Epithelial cell of prostate (primary cell): ENCODE data around the gene C16orf92.

ENCODE experiments used
- DNase-seq: peaks from one replicate; pipeline ENCODE4 v3.0.0-alpha.2; 2011; ENCODE audit warnings: low read depth, low spot score
- H3K27ac ChIP-seq: fragments of 450-650 bp; 2 replicates; pipeline ENCODE4 v1.5.1; 2017; ENCODE audit warnings: mild to moderate bottlenecking

Gene C16orf92

GRCh38 chr16:30052671-30053372, 29.8 kb downstream of the C16orf92 start:
- DNase-seq = peak; percentile 40
- peak overlapping the region; percentile 21 for H3K27ac ChIP-seq

- DNase-seq = no peak
- peak overlapping the region; percentile 21 for H3K27ac ChIP-seq
Measured at GRCh38 chr16:30053376-30054015, 30.5 kb downstream of the C16orf92 start.

GRCh38 chr16:30054451-30054850, 31.5 kb downstream of the C16orf92 start:
- DNase-seq = no peak
- no peak overlapping the region for H3K27ac ChIP-seq

- peak overlapping the region; percentile 34 for H3K27ac ChIP-seq
- peak; percentile 58 for DNase-seq
Measured at GRCh38 chr16:30054959-30055553, 32.1 kb downstream of the C16orf92 start.

- no peak overlapping the region for H3K27ac ChIP-seq
- DNase-seq = no peak
Measured at GRCh38 chr16:30060346-30060745, 37.3 kb downstream of the C16orf92 start.

- no peak for DNase-seq
- no peak overlapping the region for H3K27ac ChIP-seq
Measured at GRCh38 chr16:30060836-30061554, 38.0 kb downstream of the C16orf92 start.

GRCh38 chr16:30063278-30063892, 40.4 kb downstream of the C16orf92 start:
- H3K27ac ChIP-seq = peak overlapping the region; percentile 95
- no peak for DNase-seq

DNA sequence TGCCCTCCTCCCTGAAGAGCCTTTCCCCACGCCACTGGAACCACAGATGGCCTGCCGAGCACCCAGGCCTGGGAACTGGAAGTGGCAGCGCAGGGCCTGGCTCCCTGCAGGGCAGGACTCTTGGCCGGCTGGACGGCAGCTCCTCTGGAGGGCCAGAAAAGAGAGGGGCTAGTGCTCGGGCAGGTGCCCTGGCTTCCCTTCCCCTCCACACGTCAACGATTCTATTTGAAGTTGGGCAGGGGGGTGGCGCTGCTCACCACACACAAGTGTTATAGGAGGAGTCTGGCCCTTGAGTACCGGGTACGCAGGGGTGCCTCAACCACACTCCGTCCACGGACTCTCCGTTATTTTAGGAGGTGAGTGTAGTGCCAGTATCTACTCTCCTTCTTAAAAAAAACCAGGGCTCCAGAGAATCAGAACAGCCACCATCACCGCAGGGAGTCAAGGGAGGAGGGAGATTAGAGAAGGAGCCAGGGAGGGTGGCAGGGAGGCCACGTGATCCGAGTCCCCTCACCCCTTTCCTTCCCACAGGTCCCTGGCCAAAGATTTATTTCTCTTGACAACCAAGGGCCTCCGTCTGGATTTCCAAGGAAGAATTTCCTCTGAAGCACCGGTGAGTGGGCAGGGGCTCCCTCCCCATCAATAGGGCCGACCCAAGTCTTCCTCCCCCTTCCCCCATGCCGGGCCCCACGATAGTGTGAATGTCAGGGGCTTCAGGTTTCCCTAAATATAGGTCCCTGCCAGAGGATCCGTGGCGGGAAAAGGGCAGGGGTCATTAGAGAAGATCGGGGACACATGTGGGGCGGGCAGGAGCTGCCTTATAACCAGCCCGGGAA, 41.1 kb downstream of the C16orf92 start:
- H3K27ac ChIP-seq = peak overlapping the region; percentile 95
- DNase-seq = no peak

DNA sequence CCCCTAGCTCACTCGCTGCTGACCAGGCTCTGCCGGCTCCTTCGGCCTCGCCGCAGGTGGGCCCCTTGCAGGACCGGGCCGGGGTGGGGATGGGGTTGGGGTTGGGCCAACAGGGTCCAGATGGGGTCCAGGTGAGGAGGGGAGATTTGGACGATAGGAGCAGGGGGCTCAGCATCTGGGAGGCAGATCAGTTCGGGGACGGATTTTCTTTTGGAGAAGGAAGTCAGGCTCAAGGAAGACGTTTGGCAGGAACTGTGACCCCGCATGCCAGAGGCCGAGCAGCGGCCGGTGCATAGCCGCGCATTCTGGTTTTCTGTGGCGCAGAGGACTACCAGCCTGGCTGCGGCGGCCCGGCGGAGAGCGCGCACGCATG, 41.7 kb downstream of the C16orf92 start:
- DNase-seq = no peak
- peak overlapping the region; percentile 95 for H3K27ac ChIP-seq

DNA sequence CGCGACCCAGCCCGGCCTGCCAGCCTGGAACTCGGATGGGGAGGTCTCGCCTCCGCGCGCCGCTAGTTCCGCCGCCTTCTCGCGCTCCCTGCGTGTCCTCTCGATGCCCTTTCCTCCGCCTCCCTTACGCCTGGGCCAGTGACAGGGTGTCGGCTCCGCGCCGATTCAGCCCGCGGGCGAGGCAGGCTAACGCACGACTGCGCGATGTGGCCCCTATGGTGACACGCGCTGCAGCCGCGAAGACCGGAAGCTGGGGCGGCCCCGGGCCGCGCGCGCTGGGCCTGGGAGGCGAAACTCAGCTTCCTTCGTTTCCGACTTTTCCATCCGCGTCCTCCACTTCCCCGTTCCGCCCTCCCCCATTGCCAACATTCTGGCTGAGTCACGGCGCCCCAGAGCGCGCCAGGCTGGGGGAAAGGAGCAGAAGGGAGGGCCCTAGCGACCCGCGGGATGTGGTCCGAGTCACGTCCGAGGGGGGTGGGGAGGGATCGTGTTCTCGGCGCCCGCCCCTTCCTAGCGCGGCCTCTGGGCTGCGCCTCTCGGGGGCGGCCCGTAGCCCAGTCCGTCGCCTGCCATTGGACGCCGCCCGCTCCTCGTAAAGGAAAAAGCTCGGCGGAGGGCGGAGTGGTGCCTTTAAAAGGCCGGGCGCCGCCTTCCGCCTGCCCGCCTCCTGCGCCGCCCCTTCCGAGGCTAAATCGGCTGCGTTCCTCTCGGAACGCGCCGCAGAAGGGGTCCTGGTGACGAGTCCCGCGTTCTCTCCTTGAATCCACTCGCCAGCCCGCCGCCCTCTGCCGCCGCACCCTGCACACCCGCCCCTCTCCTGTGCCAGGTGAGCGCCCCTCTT, 42.3 kb downstream of the C16orf92 start, which contains the start of gene ALDOA:
Gene ALDOA, plus strand, starts transcription at position 659 of the 841 bp plus-strand sequence. CDS start 1,138 bp downstream, outside the sequence.
- H3K27ac ChIP-seq = peak within 1 kb of the TSS; percentile 95
- DNase-seq = peak; percentile 96

- H3K27ac ChIP-seq = peak overlapping the region; percentile 95
- DNase-seq = no peak
Measured at GRCh38 chr16:30065943-30066760, 43.2 kb downstream of the C16orf92 start.

- no peak for DNase-seq
- H3K27ac ChIP-seq = peak overlapping the region; percentile 95
Measured at GRCh38 chr16:30066761-30067583, 44.0 kb downstream of the C16orf92 start.

GRCh38 chr16:30067584-30067916, 44.6 kb downstream of the C16orf92 start:
- H3K27ac ChIP-seq = peak overlapping the region; percentile 95
- no peak for DNase-seq

- DNase-seq = no peak
- H3K27ac ChIP-seq = peak overlapping the region; percentile 95
Measured at GRCh38 chr16:30068333-30068732, 45.3 kb downstream of the C16orf92 start.

DNA sequence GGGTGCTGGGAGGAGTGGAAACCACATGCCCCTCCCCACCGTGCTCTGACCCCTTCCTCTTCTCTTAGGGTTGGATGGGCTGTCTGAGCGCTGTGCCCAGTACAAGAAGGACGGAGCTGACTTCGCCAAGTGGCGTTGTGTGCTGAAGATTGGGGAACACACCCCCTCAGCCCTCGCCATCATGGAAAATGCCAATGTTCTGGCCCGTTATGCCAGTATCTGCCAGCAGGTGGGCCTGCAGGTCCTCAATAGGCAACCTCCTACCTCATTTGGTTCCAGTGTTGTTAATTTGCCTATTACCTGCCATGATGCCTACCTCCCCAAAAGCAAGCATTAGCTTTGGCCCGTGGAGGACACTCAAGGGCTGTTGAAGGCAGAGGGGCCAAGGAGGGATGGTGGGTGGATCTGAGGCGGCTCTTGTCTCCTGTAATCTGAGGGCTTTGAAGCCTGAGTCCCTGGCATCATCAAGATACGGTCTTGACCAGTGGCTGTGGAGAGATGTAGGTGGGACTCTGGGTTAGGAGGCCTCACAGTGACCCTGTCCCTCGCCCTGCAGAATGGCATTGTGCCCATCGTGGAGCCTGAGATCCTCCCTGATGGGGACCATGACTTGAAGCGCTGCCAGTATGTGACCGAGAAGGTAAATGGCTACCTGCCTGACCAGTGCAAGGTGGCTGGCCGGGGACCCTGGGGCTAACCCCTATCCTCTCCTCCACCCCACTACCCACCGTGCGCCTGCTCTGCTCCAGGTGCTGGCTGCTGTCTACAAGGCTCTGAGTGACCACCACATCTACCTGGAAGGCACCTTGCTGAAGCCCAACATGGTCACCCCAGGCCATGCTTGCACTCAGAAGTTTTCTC, 46.0 kb downstream of the C16orf92 start:
- DNase-seq = no peak
- peak overlapping the region; percentile 95 for H3K27ac ChIP-seq
